GM12892 (cell line): ENCODE measurements around the gene SLC10A4.

Source experiments
- POLR2A ChIP-seq: IDR thresholded peaks from 2 replicates; pipeline ENCODE4 v1.6.1; 2011; ENCODE audit warnings: low read depth, low read length, control low read depth
- POLR2AphosphoS5 ChIP-seq: IDR thresholded peaks from 2 replicates; pipeline ENCODE4 v1.6.1; 2011; ENCODE audit warnings: low read depth, low read length, control low read depth
- TAF1 ChIP-seq: IDR thresholded peaks from 2 replicates; pipeline ENCODE4 v1.6.1; 2011; ENCODE audit warnings: low read depth, mild to moderate bottlenecking, control low read depth, low read length, borderline replicate concordance

- no peak for TF ChIP-seq POLR2A
- no peak for TF ChIP-seq POLR2AphosphoS5
- TF ChIP-seq TAF1, result no peak
Observed at GRCh38 chr4:48478273-48478672, 4.9 kb upstream of the SLC10A4 start.
